Liver (tissue), 3 donors: ENCODE data around the gene LONRF2.

ENCODE experiments used
- CTCF ChIP-seq: fragments of 150-350 bp; IDR thresholded peaks from 2 replicates; pipeline ENCODE4 v1.5.1; 2017; ENCODE audit warnings: improper control_type of control experiment, low read depth, low read length; ENCODE audit not compliant: missing input control
- MAX ChIP-seq: IDR thresholded peaks from 2 replicates; pipeline ENCODE4 v1.6.1; 2016; ENCODE audit warnings: antibody characterized with exemption
- RAD21 ChIP-seq, 2 donors: IDR thresholded peaks; 2 replicates each; pipeline ENCODE4 v1.6.1; 2016; ENCODE audit warnings: antibody characterized with exemption in 2 of 2, mild to moderate bottlenecking in 2 of 2
- REST ChIP-seq: IDR thresholded peaks from 2 replicates; pipeline ENCODE4 v1.6.1; 2016; ENCODE audit warnings: antibody characterized with exemption, mild to moderate bottlenecking
- SP1 ChIP-seq: IDR thresholded peaks from 2 replicates; pipeline ENCODE4 v1.6.1; 2018; ENCODE audit warnings: antibody characterized with exemption, mild to moderate bottlenecking
- TAF1 ChIP-seq: conservative IDR thresholded peaks from 2 replicates; pipeline ENCODE4 v1.6.1; 2016; ENCODE audit warnings: antibody characterized with exemption, mild to moderate bottlenecking
- YY1 ChIP-seq: IDR thresholded peaks from 2 replicates; pipeline ENCODE4 v1.6.1; 2016; ENCODE audit warnings: antibody characterized with exemption, mild to moderate bottlenecking
- donor health status: healthy.
- donor health status: healthy.

GRCh38 chr2:100278986-100279385, 43.3 kb downstream of the LONRF2 start:
- TF ChIP-seq CTCF: no peak
- no peak for TF ChIP-seq MAX
- no peak for TF ChIP-seq RAD21 (IDR thresholded peaks at IDR 0.05)
- no peak for TF ChIP-seq YY1
- no peak for TF ChIP-seq REST
- no peak for TF ChIP-seq TAF1
- no peak for TF ChIP-seq SP1
